Suppressor macrophage treated with lipopolysaccharide for 1 hour (primary cell): ENCODE results near the gene BBOX1.
"Not testable (repeated sequence)": the region's sequence is repeated elsewhere in the genome, so short reads cannot be mapped to it uniquely, and the experiment has no call there.

ENCODE experiments used
- DNase-seq, 3 donors: peaks; one replicate each; pipeline ENCODE4 v3.0.0-alpha.2; 2020 to 2022

BBOX1 gene

GRCh38 chr11:27040302-27041115, at the start of gene BBOX1:
BBOX1 (plus strand) TSS chr11:27040815; CDS start chr11:27055431, 14,616 bp downstream.
- no peak for DNase-seq

GRCh38 chr11:26992031-26992541, 48.5 kb upstream of the BBOX1 start:
- DNase-seq: no peak

- DNase-seq: no peak
Observed at GRCh38 chr11:26993965-26994457, 46.6 kb upstream of the BBOX1 start, which contains the start of gene FIBIN. FIBIN (plus strand) TSS chr11:26994112; CDS start chr11:26994527, 415 bp downstream.

- no peak for DNase-seq
Observed at GRCh38 chr11:26994631-26995095, 46.0 kb upstream of the BBOX1 start.

GRCh38 chr11:26995701-26996460, 44.7 kb upstream of the BBOX1 start:
- DNase-seq: no peak

GRCh38 chr11:26997378-26997777, 43.2 kb upstream of the BBOX1 start:
- DNase-seq: no peak

GRCh38 chr11:27001136-27001730, 39.4 kb upstream of the BBOX1 start:
- not testable (repeated sequence) for DNase-seq

GRCh38 chr11:27002431-27002830, 38.2 kb upstream of the BBOX1 start:
- no peak for DNase-seq

- no peak for DNase-seq
Observed at GRCh38 chr11:27002838-27003237, 37.8 kb upstream of the BBOX1 start.

GRCh38 chr11:27004103-27004502, 36.5 kb upstream of the BBOX1 start:
- DNase-seq: no peak

- no peak for DNase-seq
Observed at GRCh38 chr11:27008811-27009535, 31.6 kb upstream of the BBOX1 start.

- DNase-seq: no peak
Observed at GRCh38 chr11:27011560-27012233, 28.9 kb upstream of the BBOX1 start.

GRCh38 chr11:27012234-27012921, 28.2 kb upstream of the BBOX1 start:
- DNase-seq: no peak

- no peak for DNase-seq
Observed at GRCh38 chr11:27013781-27014361, 26.7 kb upstream of the BBOX1 start.

GRCh38 chr11:27018902-27019529, 21.6 kb upstream of the BBOX1 start:
- no peak for DNase-seq

GRCh38 chr11:27020751-27021150, 19.9 kb upstream of the BBOX1 start:
- DNase-seq: no peak

GRCh38 chr11:27022659-27023251, 17.9 kb upstream of the BBOX1 start:
- no peak for DNase-seq

- no peak for DNase-seq
Observed at GRCh38 chr11:27024865-27025264, 15.8 kb upstream of the BBOX1 start.

- no peak for DNase-seq
Observed at GRCh38 chr11:27025312-27025955, 15.2 kb upstream of the BBOX1 start.
